ENCODE measurements around the gene KCNN1.

DNA sequence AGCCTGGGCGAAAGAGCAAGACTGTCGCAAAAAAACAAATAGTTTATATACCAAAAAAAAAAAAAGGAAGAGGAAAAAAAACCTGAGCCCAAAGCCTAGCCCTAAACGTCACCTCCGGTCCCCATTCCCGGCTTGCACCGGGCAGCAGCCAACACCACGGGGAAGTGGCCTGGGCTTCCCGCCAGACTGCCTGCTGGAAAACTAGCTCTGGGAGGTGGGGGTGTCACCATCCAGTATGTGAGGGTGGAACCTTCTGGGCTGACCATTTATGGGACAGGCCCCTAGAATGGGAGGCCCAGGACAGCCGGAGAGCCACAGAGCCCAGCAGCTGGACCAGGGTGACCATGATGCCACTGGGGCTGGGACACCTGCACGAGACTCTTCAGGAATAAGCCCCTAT, 82.5 kb downstream of the KCNN1 start:
- TF ChIP-seq ZNF146 (tag by site-specific recombination; IDR thresholded peaks at IDR 0.05) (no peak), TCF7L2 (IDR thresholded peaks at IDR 0.05; ENCODE audit: borderline replicate concordance, low read depth, low read length) (no peak), ZNF112 (tag by site-specific recombination; IDR thresholded peaks at IDR 0.05) (no peak), ZBTB20 (tag by site-specific recombination; IDR thresholded peaks at IDR 0.05) (no peak), PBX3 (CRISPR knock-in tag; IDR thresholded peaks at IDR 0.05) (no peak), ZNF639 (tag by site-specific recombination; IDR thresholded peaks at IDR 0.05) (no peak), ZNF350 (tag by site-specific recombination; IDR thresholded peaks at IDR 0.05) (no peak), ZNF398 (tag by site-specific recombination; IDR thresholded peaks at IDR 0.05) (no peak), ZNF202 (tag by site-specific recombination; IDR thresholded peaks at IDR 0.05; ENCODE audit: borderline replicate concordance) (no peak), ZNF654 (tag by site-specific recombination; IDR thresholded peaks at IDR 0.05; ENCODE audit: low read depth) (no peak), MYNN (tag by site-specific recombination; IDR thresholded peaks at IDR 0.05; ENCODE audit: borderline replicate concordance) (no peak), ZNF341 (tag by site-specific recombination; IDR thresholded peaks at IDR 0.05; ENCODE audit: low read depth) (no peak)
- TF ChIP-seq, protein P1, sequence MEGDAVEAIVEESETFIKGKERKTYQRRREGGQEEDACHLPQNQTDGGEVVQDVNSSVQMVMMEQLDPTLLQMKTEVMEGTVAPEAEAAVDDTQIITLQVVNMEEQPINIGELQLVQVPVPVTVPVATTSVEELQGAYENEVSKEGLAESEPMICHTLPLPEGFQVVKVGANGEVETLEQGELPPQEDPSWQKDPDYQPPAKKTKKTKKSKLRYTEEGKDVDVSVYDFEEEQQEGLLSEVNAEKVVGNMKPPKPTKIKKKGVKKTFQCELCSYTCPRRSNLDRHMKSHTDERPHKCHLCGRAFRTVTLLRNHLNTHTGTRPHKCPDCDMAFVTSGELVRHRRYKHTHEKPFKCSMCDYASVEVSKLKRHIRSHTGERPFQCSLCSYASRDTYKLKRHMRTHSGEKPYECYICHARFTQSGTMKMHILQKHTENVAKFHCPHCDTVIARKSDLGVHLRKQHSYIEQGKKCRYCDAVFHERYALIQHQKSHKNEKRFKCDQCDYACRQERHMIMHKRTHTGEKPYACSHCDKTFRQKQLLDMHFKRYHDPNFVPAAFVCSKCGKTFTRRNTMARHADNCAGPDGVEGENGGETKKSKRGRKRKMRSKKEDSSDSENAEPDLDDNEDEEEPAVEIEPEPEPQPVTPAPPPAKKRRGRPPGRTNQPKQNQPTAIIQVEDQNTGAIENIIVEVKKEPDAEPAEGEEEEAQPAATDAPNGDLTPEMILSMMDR (tag by site-specific recombination; IDR thresholded peaks at IDR 0.05): no peak
- TF ChIP-seq, protein P2, sequence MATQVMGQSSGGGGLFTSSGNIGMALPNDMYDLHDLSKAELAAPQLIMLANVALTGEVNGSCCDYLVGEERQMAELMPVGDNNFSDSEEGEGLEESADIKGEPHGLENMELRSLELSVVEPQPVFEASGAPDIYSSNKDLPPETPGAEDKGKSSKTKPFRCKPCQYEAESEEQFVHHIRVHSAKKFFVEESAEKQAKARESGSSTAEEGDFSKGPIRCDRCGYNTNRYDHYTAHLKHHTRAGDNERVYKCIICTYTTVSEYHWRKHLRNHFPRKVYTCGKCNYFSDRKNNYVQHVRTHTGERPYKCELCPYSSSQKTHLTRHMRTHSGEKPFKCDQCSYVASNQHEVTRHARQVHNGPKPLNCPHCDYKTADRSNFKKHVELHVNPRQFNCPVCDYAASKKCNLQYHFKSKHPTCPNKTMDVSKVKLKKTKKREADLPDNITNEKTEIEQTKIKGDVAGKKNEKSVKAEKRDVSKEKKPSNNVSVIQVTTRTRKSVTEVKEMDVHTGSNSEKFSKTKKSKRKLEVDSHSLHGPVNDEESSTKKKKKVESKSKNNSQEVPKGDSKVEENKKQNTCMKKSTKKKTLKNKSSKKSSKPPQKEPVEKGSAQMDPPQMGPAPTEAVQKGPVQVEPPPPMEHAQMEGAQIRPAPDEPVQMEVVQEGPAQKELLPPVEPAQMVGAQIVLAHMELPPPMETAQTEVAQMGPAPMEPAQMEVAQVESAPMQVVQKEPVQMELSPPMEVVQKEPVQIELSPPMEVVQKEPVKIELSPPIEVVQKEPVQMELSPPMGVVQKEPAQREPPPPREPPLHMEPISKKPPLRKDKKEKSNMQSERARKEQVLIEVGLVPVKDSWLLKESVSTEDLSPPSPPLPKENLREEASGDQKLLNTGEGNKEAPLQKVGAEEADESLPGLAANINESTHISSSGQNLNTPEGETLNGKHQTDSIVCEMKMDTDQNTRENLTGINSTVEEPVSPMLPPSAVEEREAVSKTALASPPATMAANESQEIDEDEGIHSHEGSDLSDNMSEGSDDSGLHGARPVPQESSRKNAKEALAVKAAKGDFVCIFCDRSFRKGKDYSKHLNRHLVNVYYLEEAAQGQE (tag by site-specific recombination; IDR thresholded peaks at IDR 0.05): no peak

Measured in HEK293 (cell line).